Activated naive CD4-positive, alpha-beta T cell treated with anti-CD3 and anti-CD28 coated beads, Interleukin-2, amount 50 U/mL, for 72 hours (primary cell): ENCODE data around the gene XRN1. TPM values are rescaled to one million over a fixed set of nuclear protein-coding genes. Genes with fewer than 3 reads are reported as not detected.
A peak's percentile ranks its signal among the peaks of the same experiment; 100 is the strongest.
"Not testable (repeated sequence)": the region's sequence is repeated elsewhere in the genome, so short reads cannot be mapped to it uniquely, and the experiment has no call there.

Experiments
- ATAC-seq, 2 donors: fragments of 150-1000 bp; cut with Tn5 transposase; 2 replicates each; pipeline ENCODE4 v1.10.0; 2021; ENCODE audit warnings: mild to moderate bottlenecking in 2 of 2, moderate library complexity in 2 of 2
- DNase-seq, 2 donors: peaks; one replicate each; pipeline ENCODE4 v3.0.0; 2021 to 2022; ENCODE audit warnings: low spot score in 2 of 2
- H3K27ac Mint-ChIP-seq, 2 donors: one replicate each; pipeline ENCODE4 v1.8.0; 2022; ENCODE audit warnings: mild to moderate bottlenecking in 2 of 2, mixed read lengths in 2 of 2
- H3K36me3 Mint-ChIP-seq, 2 donors: one replicate each; pipeline ENCODE4 v1.8.0; 2022; ENCODE audit warnings: mixed read lengths in 2 of 2
- H3K9me3 Mint-ChIP-seq, 2 donors: one replicate each; pipeline ENCODE4 v1.8.0; 2022; ENCODE audit warnings: mixed read lengths in 2 of 2
- total RNA-seq, 2 donors: library from RNA; stranded (reverse); gene quantifications; one replicate each; pipeline ENCODE4 v1.2.3, GENCODE V29; 2022

The XRN1 gene
- total RNA-seq, 2 donors from 2014 or later, result 60.4 to 79.2 TPM

DNA sequence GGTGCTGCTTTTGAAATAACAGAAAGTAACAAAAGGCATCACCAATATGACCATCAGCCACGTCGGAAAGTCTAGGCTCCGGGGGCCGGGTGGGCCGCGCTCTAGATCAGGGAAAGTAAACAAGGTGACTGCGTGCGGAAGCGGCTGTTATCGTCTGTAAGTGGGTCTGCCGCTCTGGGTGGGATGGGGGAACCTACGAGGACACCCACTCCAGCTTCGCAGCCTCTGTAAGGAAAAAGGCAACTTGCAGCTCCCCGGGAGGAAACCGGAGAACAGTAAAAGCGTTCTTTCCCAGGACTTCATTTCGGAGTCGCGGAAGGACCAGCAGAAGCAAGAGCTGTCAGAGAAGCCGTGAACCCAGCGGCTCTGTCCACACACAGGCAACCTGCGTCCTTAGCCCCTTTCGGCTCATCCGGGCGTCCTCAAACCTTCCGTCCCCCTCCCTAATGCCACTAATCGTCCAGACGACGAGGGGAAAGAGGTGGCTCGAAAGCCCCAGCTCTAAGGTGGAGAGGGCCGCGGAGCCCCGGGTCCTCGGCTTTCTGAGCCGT is 461 bp downstream of the XRN1 start:
- H3K27ac Mint-ChIP-seq, result peak overlapping the region; percentile 99 to 100
- peak; percentile 49 to 63 for DNase-seq
- peak; percentile 22 to 33 for ATAC-seq
- peaks cover 24 to 39% of the 10 kb centered on the region in 2 donors for H3K36me3 Mint-ChIP-seq
- peaks cover 0 to 5% of the 10 kb centered on the region in 2 donors for H3K9me3 Mint-ChIP-seq

GRCh38 chr3:142445816-142446254 is 2.0 kb downstream of the XRN1 start:
- DNase-seq (peak in 1 of 2 donors; percentile 24), ATAC-seq (peak; percentile 69 to 74)
- Mint-ChIP-seq H3K27ac (peak overlapping the region; percentile 99 to 100), H3K36me3 (peaks cover 24 to 39% of the 10 kb centered on the region in 2 donors), H3K9me3 (peaks cover 0 to 5% of the 10 kb centered on the region in 2 donors)

DNA sequence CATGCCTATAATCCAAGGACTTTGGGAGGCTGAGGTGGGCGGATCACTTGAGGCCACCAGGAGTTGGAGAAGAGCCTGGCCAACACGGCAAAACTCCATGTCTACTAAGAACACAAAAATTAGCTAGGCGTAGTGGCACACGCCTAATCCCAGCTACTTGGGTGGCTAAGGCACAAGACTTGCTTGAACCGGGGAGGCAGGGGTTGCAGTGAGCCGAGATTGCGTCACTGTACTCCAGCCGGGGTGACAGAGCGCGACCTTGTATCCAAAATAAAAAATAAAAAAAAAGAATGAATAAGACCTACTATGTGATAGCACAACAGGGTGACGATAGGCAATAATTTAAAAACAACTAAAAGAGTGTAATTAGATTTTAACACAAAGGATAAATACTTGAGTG is 3.5 kb downstream of the XRN1 start:
- DNase-seq, result no peak
- Mint-ChIP-seq H3K27ac (peak overlapping the region in 1 of 2 donors; percentile 100), H3K9me3 (peaks cover 0 to 5% of the 10 kb centered on the region in 2 donors), H3K36me3 (peaks cover 24 to 41% of the 10 kb centered on the region in 2 donors)
- no peak for ATAC-seq

DNA sequence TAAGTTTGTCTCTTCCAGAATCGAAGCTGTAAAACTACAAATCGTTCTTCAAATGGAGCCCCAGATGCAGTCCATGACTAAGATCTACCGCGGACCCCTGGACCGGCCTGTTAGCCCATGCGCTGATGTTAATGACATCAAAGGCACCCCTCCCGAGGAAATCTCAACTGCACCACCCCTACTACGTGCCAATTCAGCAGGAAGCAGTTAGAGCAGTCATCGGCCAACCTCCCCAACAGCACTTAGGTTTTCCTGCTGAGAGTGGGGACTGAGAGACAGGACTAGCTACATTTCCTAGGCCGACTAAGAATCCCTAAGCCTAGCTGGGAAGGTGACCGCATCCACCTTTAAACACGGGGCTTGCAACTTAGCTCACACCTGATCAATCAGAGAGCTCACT is 4.8 kb downstream of the XRN1 start:
- Mint-ChIP-seq H3K36me3 (peaks cover 20 to 43% of the 10 kb centered on the region in 2 donors), H3K27ac (peak overlapping the region in 1 of 2 donors; percentile 82)
- ATAC-seq, DNase-seq, H3K9me3 Mint-ChIP-seq: not testable (repeated sequence)

DNA sequence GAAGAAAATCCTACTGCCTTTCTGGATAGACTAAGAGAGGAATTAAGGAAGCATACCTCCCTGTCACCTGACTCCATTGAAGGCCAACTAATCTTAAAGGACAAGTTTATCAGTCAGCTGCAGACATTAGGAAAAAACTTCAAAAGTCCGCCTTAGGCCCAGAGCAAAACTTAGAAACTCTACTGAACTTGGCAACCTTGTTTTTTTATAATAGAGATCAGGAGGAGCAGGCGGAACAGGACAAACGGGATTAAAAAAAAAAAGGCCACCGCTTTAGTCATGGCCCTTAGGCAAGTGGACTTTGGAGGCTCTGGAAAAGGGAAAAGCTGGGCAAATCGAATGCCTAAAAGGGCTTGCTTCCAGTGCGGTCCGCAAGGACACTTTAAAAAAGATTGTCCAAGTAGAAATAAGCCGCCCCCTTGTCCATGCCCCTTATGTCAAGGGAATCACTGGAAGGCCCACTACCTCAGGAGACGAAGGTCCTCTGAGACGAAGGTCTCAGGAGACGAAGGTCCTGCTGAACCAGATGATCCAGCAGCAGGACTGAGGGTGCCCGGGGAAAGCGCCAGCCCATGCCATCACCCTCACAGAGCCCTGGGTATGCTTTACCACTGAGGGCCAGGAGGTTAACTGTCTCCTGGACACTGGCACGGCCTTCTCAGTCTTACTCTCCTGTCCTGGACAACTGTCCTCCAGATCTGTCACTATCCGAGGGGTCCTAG is 8.2 kb downstream of the XRN1 start:
- peaks cover 0 to 23% of the 10 kb centered on the region in 2 donors for H3K36me3 Mint-ChIP-seq
- not testable (repeated sequence) for H3K9me3 Mint-ChIP-seq, ATAC-seq, H3K27ac Mint-ChIP-seq, DNase-seq

GRCh38 chr3:142438096-142438495 is 9.7 kb downstream of the XRN1 start:
- not testable (repeated sequence) for DNase-seq, ATAC-seq, H3K27ac Mint-ChIP-seq, H3K9me3 Mint-ChIP-seq
- H3K36me3 Mint-ChIP-seq, result peaks cover 0 to 13% of the 10 kb centered on the region in 2 donors

DNA sequence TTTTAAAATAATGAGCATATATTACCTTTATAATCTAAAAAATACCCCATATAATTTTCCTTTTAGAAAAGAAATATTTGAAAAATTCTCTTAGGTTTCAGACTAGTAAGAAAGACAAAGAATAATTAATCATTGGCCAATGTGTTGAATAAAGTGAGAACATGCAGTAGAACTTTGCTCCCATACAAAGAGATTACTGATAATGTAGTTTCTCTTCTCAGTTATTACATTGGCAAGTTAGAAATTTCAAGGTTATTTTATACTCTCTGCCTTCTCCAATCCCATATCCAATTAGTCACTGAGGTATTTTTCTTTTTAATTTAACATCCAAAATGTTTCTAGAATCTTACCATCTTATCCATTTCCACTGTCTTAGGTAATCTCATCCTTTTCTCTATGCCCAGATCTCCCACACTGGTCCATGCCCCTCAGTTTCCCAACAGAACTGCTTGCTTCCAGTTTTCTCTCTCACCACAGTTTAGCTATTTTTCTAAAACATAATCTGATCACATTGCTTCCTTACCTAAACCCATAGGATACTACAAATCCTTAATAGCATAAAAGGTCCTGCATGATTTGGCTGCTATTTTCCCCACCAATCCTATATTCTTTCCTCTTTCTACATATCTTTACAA is 10.8 kb downstream of the XRN1 start:
- Mint-ChIP-seq H3K27ac (peak overlapping the region in 1 of 2 donors; percentile 18), H3K36me3 (peaks cover 0 to 9% of the 10 kb centered on the region in 2 donors), H3K9me3 (no peaks in the 10 kb centered on the region)
- ATAC-seq (no peak), DNase-seq (no peak)

DNA sequence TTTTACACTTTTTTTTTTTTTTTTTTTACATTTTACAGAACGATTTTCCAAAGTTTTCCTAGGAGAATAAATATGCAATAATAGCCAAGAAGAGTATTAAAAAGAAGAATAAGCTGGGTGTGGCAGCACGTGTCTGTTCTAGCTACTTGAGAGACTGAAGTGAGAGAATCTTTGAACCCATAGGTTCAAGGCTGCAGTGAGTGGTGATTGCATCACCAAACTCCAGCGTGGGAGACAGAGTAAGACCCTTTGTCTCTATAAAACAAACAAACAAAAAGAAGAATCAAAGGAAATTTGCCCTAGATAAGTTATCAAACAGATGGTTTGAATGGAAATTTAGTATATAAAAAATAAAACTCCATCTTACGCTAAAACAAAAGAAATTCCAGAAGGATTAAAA is 13.3 kb downstream of the XRN1 start:
- Mint-ChIP-seq H3K27ac (no peak overlapping the region), H3K36me3 (peaks cover 0 to 24% of the 10 kb centered on the region in 2 donors), H3K9me3 (no peaks in the 10 kb centered on the region)
- ATAC-seq (no peak), DNase-seq (no peak)

GRCh38 chr3:142433110-142433509 is 14.7 kb downstream of the XRN1 start:
- H3K9me3 Mint-ChIP-seq, result no peaks in the 10 kb centered on the region
- H3K36me3 Mint-ChIP-seq, result peaks cover 7 to 29% of the 10 kb centered on the region in 2 donors
- DNase-seq (no peak), ATAC-seq (no peak)
- H3K27ac Mint-ChIP-seq, result no peak overlapping the region

- ATAC-seq, result peak; percentile 64 to 84
- Mint-ChIP-seq H3K36me3 (peaks cover 7 to 35% of the 10 kb centered on the region in 2 donors), H3K9me3 (no peaks in the 10 kb centered on the region), H3K27ac (peak overlapping the region in 1 of 2 donors; percentile 6)
- DNase-seq, result no peak
These were observed 18.3 kb downstream of the XRN1 start for GRCh38 chr3:142429582-142429981.

DNA sequence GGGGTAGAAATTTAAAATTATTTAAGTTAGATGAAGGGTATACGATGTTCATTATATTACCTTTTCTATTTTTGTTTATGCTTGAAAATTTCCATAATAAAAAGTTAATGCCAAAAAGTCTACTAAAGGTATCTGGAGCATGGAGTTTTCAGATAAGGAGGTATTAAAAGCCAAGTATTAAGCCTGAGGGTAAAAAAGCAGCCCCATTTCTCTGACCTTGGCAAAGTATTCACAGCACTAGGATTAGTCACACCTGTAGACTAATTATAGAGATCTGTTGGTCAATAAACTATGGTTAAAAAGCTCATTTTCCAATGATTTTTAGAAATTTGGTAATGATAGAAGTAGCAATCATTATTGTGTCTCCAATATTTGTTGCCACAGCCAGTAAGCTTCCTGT is 23.1 kb downstream of the XRN1 start:
- DNase-seq (no peak), ATAC-seq (no peak)
- Mint-ChIP-seq H3K27ac (no peak overlapping the region), H3K9me3 (no peaks in the 10 kb centered on the region), H3K36me3 (peaks cover 7 to 31% of the 10 kb centered on the region in 2 donors)

DNA sequence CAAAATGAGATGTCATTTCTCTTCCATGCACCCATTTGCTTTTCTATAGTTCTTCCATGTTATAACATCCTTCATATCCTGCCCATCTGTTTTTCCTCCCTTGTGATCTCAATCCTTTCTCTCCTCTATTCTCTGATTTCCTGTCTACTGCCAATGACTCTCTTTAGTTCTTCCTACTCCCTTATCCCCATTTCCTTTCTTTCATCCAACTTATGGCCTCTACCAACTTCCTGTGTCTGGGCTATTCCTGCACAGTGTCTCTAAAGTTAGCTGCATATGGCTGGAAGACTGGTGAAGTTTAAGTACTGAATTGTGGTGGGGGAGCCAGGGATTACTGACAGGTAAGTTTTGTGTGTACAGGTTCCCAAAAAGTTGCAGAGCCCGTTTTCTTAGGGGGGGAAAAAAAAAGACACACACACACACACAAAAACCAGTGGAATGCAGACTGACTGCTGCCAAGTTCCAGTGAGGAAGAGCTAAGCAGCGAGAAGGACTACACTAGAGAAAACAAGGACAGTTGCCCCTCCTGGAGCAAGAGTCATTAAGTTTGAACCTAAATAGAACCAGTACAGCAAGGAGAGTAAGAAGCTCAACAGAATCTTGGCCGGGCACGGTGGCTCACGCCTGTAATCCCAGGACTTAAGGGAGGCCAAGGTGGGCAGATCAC is 28.8 kb downstream of the XRN1 start:
- ATAC-seq (no peak), DNase-seq (no peak)
- peaks cover 0 to 8% of the 10 kb centered on the region in 2 donors for H3K36me3 Mint-ChIP-seq
- H3K9me3 Mint-ChIP-seq, result no peaks in the 10 kb centered on the region
- no peak overlapping the region for H3K27ac Mint-ChIP-seq

- Mint-ChIP-seq H3K36me3 (peaks cover 0 to 2% of the 10 kb centered on the region in 2 donors), H3K27ac (no peak overlapping the region), H3K9me3 (no peaks in the 10 kb centered on the region)
- DNase-seq (no peak), ATAC-seq (no peak)
These were observed 30.5 kb downstream of the XRN1 start for GRCh38 chr3:142417302-142417701.

- not testable (repeated sequence) for ATAC-seq, H3K9me3 Mint-ChIP-seq, DNase-seq, H3K27ac Mint-ChIP-seq
- peaks cover 6 to 35% of the 10 kb centered on the region in 2 donors for H3K36me3 Mint-ChIP-seq
These were observed 47.3 kb downstream of the XRN1 start for GRCh38 chr3:142400537-142400936.

- DNase-seq, result no peak
- peaks cover 11 to 31% of the 10 kb centered on the region in 2 donors for H3K36me3 Mint-ChIP-seq
- no peak overlapping the region for H3K27ac Mint-ChIP-seq
- ATAC-seq, result no peak
- no peaks in the 10 kb centered on the region for H3K9me3 Mint-ChIP-seq
These were observed 52.8 kb downstream of the XRN1 start for GRCh38 chr3:142394921-142395622.

DNA sequence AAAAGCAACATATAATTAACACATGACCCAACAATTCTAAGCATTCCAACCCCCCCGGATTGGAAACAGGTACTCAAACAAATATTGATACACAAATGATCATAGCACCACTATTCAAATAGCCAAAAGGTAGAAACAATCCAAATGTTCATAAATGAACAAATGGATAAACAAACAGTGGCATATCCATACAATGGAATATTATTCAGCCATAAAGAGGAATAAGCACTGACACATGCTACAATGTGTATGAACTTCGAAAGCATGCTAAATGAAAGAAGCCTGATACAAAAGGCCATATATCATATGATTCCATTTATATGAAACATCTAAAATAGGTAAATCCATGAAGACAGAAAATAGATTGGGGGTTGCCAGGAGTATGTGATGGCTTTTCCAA is 62.8 kb downstream of the XRN1 start:
- H3K36me3 Mint-ChIP-seq, result peaks cover 5 to 31% of the 10 kb centered on the region in 2 donors
- no peak for ATAC-seq
- DNase-seq, result no peak
- H3K9me3 Mint-ChIP-seq, result no peaks in the 10 kb centered on the region
- no peak overlapping the region for H3K27ac Mint-ChIP-seq
